Aorta (tissue), 5 donors: Measurements from ENCODE around the gene CLEC16A. TPM values are rescaled to one million over a fixed set of nuclear protein-coding genes. Genes with fewer than 3 reads are reported as not detected.
"Not testable (repeated sequence)": the region's sequence is repeated elsewhere in the genome, so short reads cannot be mapped to it uniquely, and the experiment has no call there.

Experiments
- ATAC-seq: fragments of 200-7000 bp; cut with Tn5 transposase; one replicate; pipeline ENCODE4 v1.9.1; 2022; ENCODE audit warnings: moderate library complexity; ENCODE audit not compliant: low FRiP score
- DNase-seq, 2 donors: peaks; one replicate each; pipeline ENCODE4 v3.0.0-alpha.2; 2020
- H3K27ac ChIP-seq, 2 donors: one replicate each; pipeline ENCODE4 v1.5.1; 2013; ENCODE audit warnings: low read length in 2 of 2, mild to moderate bottlenecking in 2 of 2, moderate library complexity in 2 of 2, control low read depth in 1 of 2, inconsistent platforms in 1 of 2, low read depth in 1 of 2
- H3K27me3 ChIP-seq, 2 donors: one replicate each; pipeline ENCODE4 v1.6.1; 2013; ENCODE audit warnings: control low read depth in 1 of 2, low read length in 1 of 2, mild to moderate bottlenecking in 1 of 2, moderate library complexity in 1 of 2; ENCODE audit not compliant: insufficient read depth in 2 of 2, control insufficient read depth in 1 of 2
- H3K36me3 ChIP-seq, 2 donors: one replicate each; pipeline ENCODE4 v1.6.1; 2013; ENCODE audit warnings: control low read depth in 1 of 2, low read length in 1 of 2, mild to moderate bottlenecking in 1 of 2; ENCODE audit not compliant: insufficient read depth in 2 of 2, control insufficient read depth in 1 of 2
- H3K4me1 ChIP-seq, 2 donors: one replicate each; pipeline ENCODE4 v1.6.1; 2013; ENCODE audit warnings: low read length in 2 of 2, control low read depth in 1 of 2, mild to moderate bottlenecking in 1 of 2, moderate library complexity in 1 of 2; ENCODE audit not compliant: insufficient read depth in 2 of 2, control insufficient read depth in 1 of 2
- H3K4me3 ChIP-seq, 2 donors: one replicate each; pipeline ENCODE4 v1.5.1; 2013; ENCODE audit warnings: low read length in 2 of 2, control low read depth in 1 of 2, mild to moderate bottlenecking in 1 of 2
- H3K9me3 ChIP-seq: one replicate; pipeline ENCODE4 v1.6.1; 2013; ENCODE audit warnings: mild to moderate bottlenecking, low read length; ENCODE audit not compliant: control insufficient read depth
- WGBS, 2 donors: extraction: QIAGEN DNeasy Blood & Tissue Kit; methylation state at CpG; one replicate each; pipeline ENCODE4 v1.1.7; 2013; 5-methylcytosine and 5-hydroxymethylcytosine counted together
- intact Hi-C, 2 donors: fragments of 100-400 bp; cut with DNase I; formaldehyde crosslinking; loops; one replicate each; pipeline versions ENCODE4 v1.14.2 to v1.15.0; 2022
- polyA plus RNA-seq, 2 donors: library from polyadenylated mRNA; stranded (reverse); fragments of 200-250 nt; gene quantifications; one replicate each; pipeline ENCODE4 v1.2.3, GENCODE V29; 2013
- total RNA-seq, 2 donors: library from RNA; stranded (reverse); fragmentation: NEBNext Ultra II Directional; extraction: Animal tissue kit (Norgen Biotek cat#: 25700); gene quantifications; one replicate each; pipeline ENCODE4 v1.2.1, GENCODE V29; 2021
- donor health status: healthy with polysubstance abuse.
- donor health status: Bipolar disorder and iron deficiency.
- donor health status: DM: no; HTN: no; CAD: no.
- donor health status: DM: no; HTN: no; CAD: no.
- donor health status: DM: yes; HTN: yes; CAD: no.

CLEC16A gene
- total and polyA plus RNA-seq, 4 donors: 5.9 to 28.8 (median 19.0) TPM

DNA sequence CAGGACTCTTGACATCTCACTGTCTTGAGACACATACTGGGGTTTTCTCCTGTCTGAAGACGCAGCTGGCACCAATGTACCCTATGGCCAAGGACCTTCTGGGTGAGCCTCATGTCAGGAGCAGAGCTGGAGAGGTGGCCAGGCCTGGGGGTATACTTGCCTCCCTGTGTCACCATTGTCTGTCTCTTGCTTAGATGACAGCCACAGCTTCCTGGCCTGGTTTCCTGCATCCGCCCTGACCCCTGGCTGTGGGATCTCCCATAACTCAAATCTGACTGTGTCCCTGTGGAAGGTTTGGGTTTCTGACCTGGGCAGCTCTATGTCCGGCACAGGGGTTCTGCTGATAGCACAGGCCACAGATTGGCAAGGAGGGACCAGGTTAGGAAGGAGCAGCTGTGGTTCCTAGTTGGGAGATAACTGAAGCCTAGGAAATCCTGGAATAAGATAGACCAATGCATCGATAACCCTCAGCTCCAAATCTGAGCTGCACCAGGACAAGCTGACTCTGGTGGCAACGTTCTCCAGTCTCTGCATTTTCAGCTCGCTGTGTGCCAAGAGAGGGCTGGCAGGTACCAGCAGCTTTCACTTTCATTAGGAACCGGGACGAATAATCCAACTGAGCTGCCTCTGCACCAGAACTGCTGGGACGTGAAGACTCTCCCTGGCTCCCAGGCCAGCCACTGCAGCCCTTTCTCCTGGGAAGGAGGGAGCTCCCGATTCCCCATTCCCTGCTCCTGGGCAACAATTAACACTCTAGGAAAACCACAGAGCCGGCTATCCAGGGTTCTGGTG lies 7.1 kb upstream of the CLEC16A start:
- intact Hi-C loops: no loop called here
- peak overlapping the region; percentile 28 to 32 for H3K4me3 ChIP-seq
- H3K27me3 ChIP-seq: no peaks in the 10 kb centered on the region
- H3K36me3 ChIP-seq: no peaks in the 10 kb centered on the region
- H3K9me3 ChIP-seq: no peaks in the 10 kb centered on the region
- H3K27ac ChIP-seq: peak overlapping the region in 1 of 2 donors; percentile 16
- 9 to 12% methylated on average over 11 of the region's 11 CpGs for WGBS, 2 donors
- DNase-seq (peak in 1 of 2 donors; percentile 71), ATAC-seq (no peak)
- H3K4me1 ChIP-seq: peaks cover 5 to 14% of the 10 kb centered on the region in 2 donors

DNA sequence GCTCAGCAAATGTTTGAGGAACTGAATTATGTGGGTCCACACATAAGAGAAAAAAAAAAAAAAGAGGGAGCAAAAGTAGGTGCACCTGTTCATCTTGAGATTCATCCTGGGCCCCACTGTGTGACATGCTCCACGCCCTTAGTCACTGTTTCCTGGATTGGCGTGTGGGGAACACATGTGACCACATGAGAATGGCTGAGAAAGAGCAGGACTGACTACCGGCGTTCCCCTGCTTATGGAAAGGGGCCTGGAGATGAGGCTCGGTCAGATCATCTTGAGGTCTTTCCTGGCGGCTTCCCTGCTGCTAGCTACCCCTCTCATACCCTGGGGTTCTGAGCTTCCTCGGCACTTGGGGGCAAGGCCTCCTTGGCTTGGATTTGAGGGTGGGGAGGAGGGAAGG lies 6.0 kb upstream of the CLEC16A start:
- H3K9me3 ChIP-seq: no peaks in the 10 kb centered on the region
- intact Hi-C loops: no loop called here
- no peak for ATAC-seq
- DNase-seq: peak in 1 of 2 donors; percentile 57
- 42 to 44% methylated on average over 7 of the region's 7 CpGs for WGBS, 2 donors
- no peaks in the 10 kb centered on the region for H3K27me3 ChIP-seq
- no peaks in the 10 kb centered on the region for H3K36me3 ChIP-seq
- H3K4me3 ChIP-seq: no peak overlapping the region
- peaks cover 5 to 14% of the 10 kb centered on the region in 2 donors for H3K4me1 ChIP-seq
- H3K27ac ChIP-seq: peak overlapping the region; percentile 0 to 2

DNA sequence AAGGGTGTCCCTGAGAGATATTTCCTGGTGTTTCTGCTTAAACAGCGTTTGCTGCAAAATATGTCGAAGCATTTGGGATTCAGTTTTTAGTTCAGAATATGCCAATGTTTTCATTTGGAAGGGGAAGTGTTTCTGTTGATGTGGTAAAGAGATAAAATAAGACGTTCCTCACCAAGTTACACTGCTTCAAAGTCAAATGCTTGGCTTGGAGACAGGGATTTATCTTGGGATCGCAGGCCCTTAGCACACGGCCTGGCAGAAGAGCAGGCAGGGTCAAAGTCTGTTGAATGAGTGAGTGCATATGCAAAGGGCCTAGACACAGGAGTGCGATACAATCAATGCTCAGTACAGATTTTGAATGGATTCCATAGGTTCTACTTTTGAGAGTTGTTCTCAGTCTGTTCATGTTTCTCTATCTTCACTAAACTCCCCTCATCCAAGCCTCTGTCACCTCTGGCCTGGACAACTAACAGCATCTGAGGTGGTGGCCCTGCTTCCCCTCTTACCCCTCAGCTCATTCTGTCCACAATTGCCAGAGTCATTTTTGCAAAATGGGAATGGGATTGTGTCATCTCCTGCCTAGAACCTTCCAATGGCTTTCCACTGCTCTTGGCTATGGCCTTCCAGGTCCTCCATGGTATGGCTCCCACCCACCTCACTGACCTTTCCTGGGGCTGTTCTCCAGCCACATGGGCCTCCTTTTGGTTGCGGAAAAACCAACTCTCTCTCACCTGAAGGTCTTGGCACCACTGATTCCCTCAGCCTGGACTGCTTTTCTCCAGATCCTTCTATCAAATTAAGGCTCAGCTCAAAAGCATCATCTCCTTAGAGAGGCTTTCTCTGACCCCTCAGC lies 5.3 kb upstream of the CLEC16A start:
- no peaks in the 10 kb centered on the region for H3K36me3 ChIP-seq
- WGBS, 2 donors: 29% methylated on average over 7 of the region's 7 CpGs
- H3K27me3 ChIP-seq: no peaks in the 10 kb centered on the region
- H3K27ac ChIP-seq: peak overlapping the region; percentile 2 to 28
- peaks cover 5 to 14% of the 10 kb centered on the region in 2 donors for H3K4me1 ChIP-seq
- no peak overlapping the region for H3K4me3 ChIP-seq
- H3K9me3 ChIP-seq: no peaks in the 10 kb centered on the region
- intact Hi-C loops: no loop called here
- ATAC-seq (no peak), DNase-seq (no peak)

DNA sequence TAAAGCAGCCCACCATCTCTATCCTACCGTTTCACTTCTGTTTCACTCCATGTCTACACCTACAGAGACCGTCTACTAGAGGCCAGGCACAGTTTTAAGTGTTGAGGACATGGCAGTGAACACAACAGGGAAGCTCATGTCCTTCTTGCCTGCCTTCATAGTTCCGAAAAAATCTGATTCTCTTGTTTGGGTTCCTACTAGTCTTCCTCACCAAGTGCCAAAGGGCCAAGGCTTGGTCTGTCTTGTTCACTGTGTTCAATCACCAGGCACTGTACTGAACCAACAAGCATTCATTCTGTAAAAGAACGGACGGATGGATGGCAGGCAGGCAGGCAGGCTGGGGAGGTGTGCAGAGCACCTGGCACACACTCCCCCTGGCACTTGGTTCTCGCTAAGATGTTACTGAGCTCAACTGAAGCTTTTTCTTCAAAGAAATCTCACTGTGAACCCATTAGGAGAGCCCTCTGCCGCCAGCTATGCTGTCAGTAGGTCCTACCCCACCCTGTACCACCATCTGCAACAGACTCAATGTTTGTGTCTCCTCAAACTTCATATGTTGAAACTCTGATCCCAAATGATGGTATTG lies 4.6 kb upstream of the CLEC16A start:
- no peak for DNase-seq
- WGBS, 2 donors: 73% methylated on average over 7 of the region's 7 CpGs

DNA sequence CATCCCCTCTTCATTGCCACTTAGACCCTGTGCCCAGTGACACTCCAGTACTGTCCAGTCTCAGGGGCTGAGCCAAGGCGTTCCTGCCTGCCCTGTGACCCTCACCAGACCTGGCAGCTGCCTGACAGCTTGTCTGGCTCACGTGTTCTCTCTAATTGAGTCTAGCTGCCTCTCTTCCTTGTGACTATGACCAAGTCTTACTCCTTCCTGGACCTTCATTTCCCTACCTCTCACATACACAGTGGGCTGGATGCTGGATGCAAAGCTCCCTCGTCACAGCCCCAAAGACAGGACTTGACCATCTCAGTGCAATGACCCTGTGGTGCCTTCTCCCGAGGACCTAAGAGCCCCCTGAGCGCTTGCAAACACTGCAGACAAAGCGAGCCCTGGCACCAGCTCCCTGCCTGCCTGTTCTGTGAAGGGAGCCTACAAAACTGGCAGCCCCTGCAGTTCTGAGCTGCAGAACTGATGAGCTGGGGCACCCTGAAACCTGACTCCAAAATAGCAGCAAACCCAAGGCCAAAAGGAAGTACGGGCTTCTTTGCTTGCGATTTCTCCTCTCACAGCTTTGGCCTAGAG lies 3.8 kb upstream of the CLEC16A start:
- WGBS, 2 donors: 5 to 6% methylated on average over 8 of the region's 8 CpGs
- Histone ChIP-seq H3K4me1 (peaks cover 5 to 6% of the 10 kb centered on the region in 2 donors), H3K36me3 (no peaks in the 10 kb centered on the region), H3K9me3 (no peaks in the 10 kb centered on the region), H3K27me3 (no peaks in the 10 kb centered on the region), H3K4me3 (peak overlapping the region; percentile 47 to 56), H3K27ac (peak overlapping the region in 1 of 2 donors; percentile 7)
- DNase-seq (peak in 1 of 2 donors; percentile 62), ATAC-seq (no peak)
- intact Hi-C loops: no loop called here

More for the DNA sequence above, 4.6 kb upstream of the CLEC16A start:
- peak overlapping the region in 1 of 2 donors; percentile 29 for H3K27ac ChIP-seq
- H3K4me1 ChIP-seq: peaks cover 5 to 9% of the 10 kb centered on the region in 2 donors
- no peaks in the 10 kb centered on the region for H3K27me3 ChIP-seq
- no peak for ATAC-seq
- no peaks in the 10 kb centered on the region for H3K36me3 ChIP-seq
- intact Hi-C loops: no loop called here
- peak overlapping the region in 1 of 2 donors; percentile 47 for H3K4me3 ChIP-seq
- no peaks in the 10 kb centered on the region for H3K9me3 ChIP-seq

DNA sequence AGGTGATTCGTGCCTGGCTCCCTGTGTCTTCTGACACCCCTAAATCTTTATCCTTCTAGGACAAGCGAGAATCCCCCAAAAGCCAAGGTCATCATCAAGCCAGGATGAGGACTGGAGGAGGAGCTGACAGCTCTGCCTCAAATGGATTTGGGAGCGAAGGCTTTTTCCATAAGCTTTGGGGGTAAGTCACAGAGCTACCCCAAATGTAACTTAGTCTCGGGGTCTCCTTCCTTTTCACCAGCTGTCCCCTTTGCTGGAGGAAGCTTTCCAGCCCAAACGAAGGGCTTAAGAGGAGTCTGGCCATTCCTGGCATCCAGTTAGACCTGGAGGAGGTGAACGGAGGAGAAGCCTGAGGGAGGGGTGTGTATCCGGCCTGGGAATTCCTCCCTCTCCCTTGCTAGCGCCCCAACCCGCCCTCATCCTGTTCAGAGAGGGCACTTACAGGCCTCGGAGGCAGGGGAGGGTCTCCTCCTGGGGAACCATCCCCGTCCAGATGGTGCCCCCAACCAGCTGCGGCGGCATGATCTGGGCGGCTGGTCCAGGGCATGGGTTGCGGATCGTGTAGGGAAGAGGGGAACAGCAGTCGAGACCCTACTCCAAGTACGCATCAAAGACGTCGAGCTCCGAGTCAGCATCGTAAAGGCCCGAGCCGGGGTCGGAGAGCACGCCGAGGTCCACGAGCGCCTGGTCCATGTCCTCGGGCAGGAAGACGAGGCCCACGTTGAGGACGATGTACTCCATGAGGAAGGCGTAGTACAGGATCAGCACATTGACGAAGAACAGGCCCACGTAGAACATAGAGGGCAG lies 3.0 kb upstream of the CLEC16A start:
- H3K27ac ChIP-seq: peak overlapping the region in 1 of 2 donors; percentile 0
- no peaks in the 10 kb centered on the region for H3K36me3 ChIP-seq
- 1% methylated on average over 33 to 36 of the region's 36 CpGs for WGBS, 2 donors
- ATAC-seq (no peak), DNase-seq (no peak)
- peak overlapping the region; percentile 47 to 56 for H3K4me3 ChIP-seq
- intact Hi-C loops: no loop called here
- no peaks in the 10 kb centered on the region for H3K9me3 ChIP-seq
- no peaks in the 10 kb centered on the region for H3K27me3 ChIP-seq
- H3K4me1 ChIP-seq: peaks cover 5 to 6% of the 10 kb centered on the region in 2 donors

DNA sequence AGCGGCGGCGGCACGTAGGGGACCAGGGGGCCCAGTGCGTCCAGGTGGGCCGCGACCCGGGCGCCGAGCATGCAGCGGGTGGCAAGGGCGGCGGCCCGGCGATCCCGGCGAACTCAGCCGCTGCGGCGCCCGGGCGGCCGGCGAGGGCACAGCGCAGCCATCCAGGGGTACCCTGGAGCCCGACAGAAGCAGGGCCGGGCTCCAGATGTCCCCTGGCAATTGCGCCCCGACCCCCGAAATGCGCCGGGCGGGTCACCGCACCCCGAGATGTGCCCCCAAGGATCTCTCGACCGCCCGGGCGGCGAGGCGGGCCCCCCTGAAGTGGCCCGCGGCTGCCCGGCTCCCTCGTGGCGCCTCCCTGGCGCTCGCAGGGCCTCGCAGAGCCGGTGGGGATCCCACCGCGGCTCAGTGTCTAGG lies 2.4 kb upstream of the CLEC16A start:
- Histone ChIP-seq H3K27ac (peak overlapping the region in 1 of 2 donors; percentile 63), H3K4me3 (peak overlapping the region; percentile 47 to 63)
- H3K36me3 ChIP-seq, intact Hi-C loops, H3K9me3 ChIP-seq, H3K4me1 ChIP-seq, DNase-seq, ATAC-seq, H3K27me3 ChIP-seq: not testable (repeated sequence)
- WGBS, 2 donors: 0% methylated on average over 39 to 52 of the region's 52 CpGs
